DND-41 (cell line): ENCODE results near the gene CBX4.

Experiments used
- ATAC-seq: fragments of 200-7000 bp; cut with Tn5 transposase; 3 replicates; pipeline ENCODE4 v1.9.1; 2021; ENCODE audit warnings: low read depth; ENCODE audit not compliant: insufficient read depth
- DNase-seq: peaks from one replicate; pipeline ENCODE4 v3.0.0-alpha.2; 2020
- H2AFZ ChIP-seq: 2 replicates; pipeline ENCODE4 v1.6.0; 2012; ENCODE audit warnings: low read depth, low read length
- H3K27ac ChIP-seq: 2 replicates; pipeline ENCODE4 v1.5.1; 2012; ENCODE audit warnings: low read length, inconsistent platforms
- H3K27me3 ChIP-seq: fragments of 200-600 bp; sonication (generic); 2 replicates; pipeline ENCODE4 v1.6.0; 2012; ENCODE audit warnings: low read length, mild to moderate bottlenecking, inconsistent platforms; ENCODE audit not compliant: insufficient read depth, poor library complexity
- H3K36me3 ChIP-seq: 2 replicates; pipeline ENCODE4 v1.5.1; 2012; ENCODE audit warnings: low read length, inconsistent platforms; ENCODE audit not compliant: insufficient read depth
- H3K4me1 ChIP-seq: 2 replicates; pipeline ENCODE4 v1.5.1; 2012; ENCODE audit warnings: mild to moderate bottlenecking, low read length; ENCODE audit not compliant: insufficient read depth
- H3K4me2 ChIP-seq: 2 replicates; pipeline ENCODE4 v1.6.0; 2012; ENCODE audit warnings: mild to moderate bottlenecking, moderate library complexity, low read length, inconsistent platforms; ENCODE audit not compliant: insufficient read depth
- H3K4me3 ChIP-seq, 2 experiments: fragments of 200-600 bp in 1 of 2; shearing (Covaris generic) in 1 of 2; 2 replicates each; pipeline ENCODE4 v1.5.1; 2012 to 2016; ENCODE audit warnings: inconsistent platforms in 2 of 2, low read length in 2 of 2, mild to moderate bottlenecking in 2 of 2, low read depth in 1 of 2, moderate library complexity in 1 of 2
- H3K79me2 ChIP-seq: 2 replicates; pipeline ENCODE4 v1.6.0; 2012; ENCODE audit warnings: low read length, inconsistent platforms; ENCODE audit not compliant: insufficient read depth
- H3K9ac ChIP-seq: 2 replicates; pipeline ENCODE4 v1.6.0; 2012; ENCODE audit warnings: low read depth, mild to moderate bottlenecking, inconsistent platforms, low read length, moderate library complexity
- H3K9me3 ChIP-seq: 2 replicates; pipeline ENCODE4 v1.5.1; 2012; ENCODE audit warnings: low read length, moderate library complexity, mild to moderate bottlenecking, inconsistent platforms; ENCODE audit not compliant: insufficient read depth, severe bottlenecking
- H4K20me1 ChIP-seq: 2 replicates; pipeline ENCODE4 v1.6.0; 2012; ENCODE audit warnings: low read length; ENCODE audit not compliant: insufficient read depth
- EZH2 ChIP-seq: IDR thresholded peaks from 3 replicates; pipeline ENCODE4 v1.6.1; 2012; ENCODE audit warnings: borderline replicate concordance, low read depth, mild to moderate bottlenecking, moderate library complexity, low read length, inconsistent platforms; ENCODE audit not compliant: severe bottlenecking
- TF ChIP-seq, protein P1 (sequence below): IDR thresholded peaks from 2 replicates; pipeline ENCODE4 v1.5.1; 2012; ENCODE audit warnings: borderline replicate concordance, low read length, moderate library complexity, mild to moderate bottlenecking; ENCODE audit not compliant: poor library complexity, severe bottlenecking; ENCODE audit errors: extremely low read depth

The CBX4 gene

DNA sequence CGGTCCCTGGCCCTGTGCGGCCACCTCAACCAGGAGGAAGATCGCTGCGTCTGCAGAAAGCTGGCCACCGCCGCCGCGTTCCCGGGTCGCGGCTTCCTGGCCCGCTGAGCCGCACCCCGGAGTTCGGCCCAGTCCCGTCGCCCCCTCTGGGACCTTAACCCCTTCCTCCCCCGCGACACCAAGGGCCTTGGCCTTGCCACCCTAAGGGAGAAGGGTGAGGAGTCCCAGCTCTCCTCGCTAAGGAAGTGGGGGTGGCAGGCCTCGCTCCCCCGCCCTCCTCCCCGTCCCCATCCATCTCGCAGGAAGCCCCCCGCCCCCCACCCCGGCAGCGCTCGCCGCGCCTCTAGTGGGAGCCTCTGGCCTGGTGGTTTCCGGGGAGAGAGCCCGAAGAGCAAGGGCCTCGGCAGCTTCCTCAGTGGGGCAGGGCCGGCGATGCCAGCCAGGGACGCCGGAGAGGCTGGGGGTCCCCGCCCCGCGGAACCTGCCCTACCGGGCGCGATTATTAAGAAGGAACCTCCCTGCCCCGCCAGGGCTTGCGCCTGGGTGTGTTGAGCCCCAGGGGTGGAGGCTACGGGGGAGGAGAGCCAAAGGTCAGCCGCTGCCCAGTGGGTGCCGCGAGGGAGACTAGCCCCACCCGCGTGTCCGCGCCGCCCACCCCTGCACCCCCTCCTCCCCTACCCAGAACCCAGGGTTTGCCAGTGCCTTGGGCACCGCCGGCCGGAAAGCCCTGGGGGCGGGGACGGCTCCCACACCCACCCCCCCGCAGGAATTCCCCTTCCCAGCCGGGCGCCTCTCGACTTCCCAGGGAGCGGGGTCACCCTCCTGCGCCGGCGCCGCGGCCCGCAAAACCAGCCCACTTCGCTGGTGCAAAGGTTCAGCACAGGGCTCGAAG, 6.8 kb downstream of the CBX4 start:
- TF ChIP-seq, protein P1, sequence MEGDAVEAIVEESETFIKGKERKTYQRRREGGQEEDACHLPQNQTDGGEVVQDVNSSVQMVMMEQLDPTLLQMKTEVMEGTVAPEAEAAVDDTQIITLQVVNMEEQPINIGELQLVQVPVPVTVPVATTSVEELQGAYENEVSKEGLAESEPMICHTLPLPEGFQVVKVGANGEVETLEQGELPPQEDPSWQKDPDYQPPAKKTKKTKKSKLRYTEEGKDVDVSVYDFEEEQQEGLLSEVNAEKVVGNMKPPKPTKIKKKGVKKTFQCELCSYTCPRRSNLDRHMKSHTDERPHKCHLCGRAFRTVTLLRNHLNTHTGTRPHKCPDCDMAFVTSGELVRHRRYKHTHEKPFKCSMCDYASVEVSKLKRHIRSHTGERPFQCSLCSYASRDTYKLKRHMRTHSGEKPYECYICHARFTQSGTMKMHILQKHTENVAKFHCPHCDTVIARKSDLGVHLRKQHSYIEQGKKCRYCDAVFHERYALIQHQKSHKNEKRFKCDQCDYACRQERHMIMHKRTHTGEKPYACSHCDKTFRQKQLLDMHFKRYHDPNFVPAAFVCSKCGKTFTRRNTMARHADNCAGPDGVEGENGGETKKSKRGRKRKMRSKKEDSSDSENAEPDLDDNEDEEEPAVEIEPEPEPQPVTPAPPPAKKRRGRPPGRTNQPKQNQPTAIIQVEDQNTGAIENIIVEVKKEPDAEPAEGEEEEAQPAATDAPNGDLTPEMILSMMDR, result no peak
- no peak for TF ChIP-seq EZH2
- Histone ChIP-seq H3K4me2 (no peak overlapping the region), H3K36me3 (peaks cover 47% of the 10 kb centered on the region), H3K4me3 (no peak overlapping the region), H3K27me3 (no peaks in the 10 kb centered on the region), H3K79me2 (peaks cover 44% of the 10 kb centered on the region), H3K27ac (no peak overlapping the region), H4K20me1 (peaks cover 64% of the 10 kb centered on the region), H3K9ac (no peak overlapping the region), H2AFZ (no peak overlapping the region), H3K4me1 (peaks cover 37% of the 10 kb centered on the region), H3K9me3 (no peaks in the 10 kb centered on the region)
- peak; percentile 38 for DNase-seq
- no peak for ATAC-seq

- ATAC-seq (no peak), DNase-seq (no peak)
- H4K20me1 ChIP-seq, result peaks cover 57% of the 10 kb centered on the region
- H3K27me3 ChIP-seq, result no peaks in the 10 kb centered on the region
- no peak overlapping the region for H3K9ac ChIP-seq
- H2AFZ ChIP-seq, result no peak overlapping the region
- peaks cover 28% of the 10 kb centered on the region for H3K4me1 ChIP-seq
- H3K79me2 ChIP-seq, result peaks cover 35% of the 10 kb centered on the region
- H3K36me3 ChIP-seq, result peaks cover 38% of the 10 kb centered on the region
- no peak overlapping the region for H3K4me2 ChIP-seq
- H3K4me3 ChIP-seq, result no peak overlapping the region
- no peak overlapping the region for H3K27ac ChIP-seq
- H3K9me3 ChIP-seq, result no peaks in the 10 kb centered on the region
- no peak for TF ChIP-seq EZH2
- TF ChIP-seq, protein P1, result no peak
Measured at GRCh38 chr17:79831265-79832217, 7.7 kb downstream of the CBX4 start.

DNA sequence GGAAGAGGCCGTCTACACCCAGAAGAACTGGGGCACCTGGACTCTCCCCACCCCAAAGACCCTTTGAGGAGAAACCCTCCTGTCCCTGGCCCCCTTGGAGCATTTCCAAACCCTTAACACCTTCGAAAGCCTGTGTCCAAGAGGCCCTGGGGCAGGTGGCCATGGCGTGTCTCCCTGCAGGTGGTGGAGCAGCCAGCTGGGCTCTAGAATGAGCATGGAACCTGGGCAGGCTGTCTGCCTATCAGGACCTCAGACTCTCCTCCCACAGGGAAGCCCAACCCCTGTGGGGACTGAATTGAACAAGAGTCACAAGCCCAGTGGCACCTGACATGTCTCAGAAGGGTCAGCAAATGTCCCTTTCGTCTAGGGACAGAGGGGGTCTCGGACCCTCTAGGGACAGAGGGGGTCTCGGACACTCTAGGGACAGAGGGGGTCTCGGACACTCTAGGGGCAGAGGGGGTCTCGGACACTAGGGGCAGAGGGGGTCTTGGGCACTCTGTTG, 8.4 kb downstream of the CBX4 start:
- Histone ChIP-seq H4K20me1 (peaks cover 50% of the 10 kb centered on the region), H3K27me3 (no peaks in the 10 kb centered on the region), H3K36me3 (peaks cover 30% of the 10 kb centered on the region), H2AFZ (no peak overlapping the region), H3K4me1 (peaks cover 20% of the 10 kb centered on the region), H3K27ac (no peak overlapping the region), H3K9ac (no peak overlapping the region), H3K4me2 (no peak overlapping the region), H3K9me3 (no peaks in the 10 kb centered on the region), H3K4me3 (no peak overlapping the region), H3K79me2 (peaks cover 28% of the 10 kb centered on the region)
- no peak for ATAC-seq
- TF ChIP-seq, protein P1, result no peak
- TF ChIP-seq EZH2, result no peak
- no peak for DNase-seq
